Measurements from ENCODE around the gene SPATA19.

SPATA19 gene

GRCh38 chr11:133825666-133826065, 19.6 kb downstream of the SPATA19 start:
- Histone ChIP-seq H2AFZ (ENCODE audit: low read length) (no peak overlapping the region), H3K36me3 (ENCODE audit: insufficient read depth, low read length) (no peaks in the 10 kb centered on the region), H3K4me2 (ENCODE audit: low read length) (no peak overlapping the region), H3K79me2 (ENCODE audit: insufficient read depth, low read length) (no peaks in the 10 kb centered on the region), H3K27me3 (ENCODE audit: insufficient read depth, low read length) (no peaks in the 10 kb centered on the region), H3F3A (ENCODE audit: insufficient read depth, low read length) (no peaks in the 10 kb centered on the region), H4K20me1 (ENCODE audit: insufficient read depth, low read length) (no peaks in the 10 kb centered on the region), H3K9me2 (ENCODE audit: low read depth, low read length) (no peaks in the 10 kb centered on the region), H3K27ac (ENCODE audit: low read depth, low read length, poor library complexity, severe bottlenecking) (no peak overlapping the region), H3K9me3 (ENCODE audit: low read length) (no peaks in the 10 kb centered on the region), H3K4me3 (ENCODE audit: low read depth, low read length, poor library complexity, severe bottlenecking) (no peak overlapping the region), H3K4me1 (ENCODE audit: insufficient read depth, low read length, severe bottlenecking) (no peaks in the 10 kb centered on the region), H3K9ac (ENCODE audit: low read length) (no peak overlapping the region)
- TF ChIP-seq EZH2 (IDR thresholded peaks at IDR 0.05; ENCODE audit: borderline replicate concordance, low read length) (no peak), CTCF (IDR thresholded peaks at IDR 0.05; ENCODE audit: low read length) (no peak)

GRCh38 chr11:133825156-133825555, 20.2 kb downstream of the SPATA19 start:
- Histone ChIP-seq H3K27ac (ENCODE audit: low read depth, low read length, poor library complexity, severe bottlenecking) (no peak overlapping the region), H3K36me3 (ENCODE audit: insufficient read depth, low read length) (no peaks in the 10 kb centered on the region), H3K4me3 (ENCODE audit: low read depth, low read length, poor library complexity, severe bottlenecking) (no peak overlapping the region), H3F3A (ENCODE audit: insufficient read depth, low read length) (no peaks in the 10 kb centered on the region), H4K20me1 (ENCODE audit: insufficient read depth, low read length) (no peaks in the 10 kb centered on the region), H3K9ac (ENCODE audit: low read length) (no peak overlapping the region), H3K27me3 (ENCODE audit: insufficient read depth, low read length) (no peaks in the 10 kb centered on the region), H3K79me2 (ENCODE audit: insufficient read depth, low read length) (no peaks in the 10 kb centered on the region), H3K4me2 (ENCODE audit: low read length) (no peak overlapping the region), H3K4me1 (ENCODE audit: insufficient read depth, low read length, severe bottlenecking) (no peaks in the 10 kb centered on the region), H2AFZ (ENCODE audit: low read length) (no peak overlapping the region), H3K9me3 (ENCODE audit: low read length) (no peaks in the 10 kb centered on the region), H3K9me2 (ENCODE audit: low read depth, low read length) (no peaks in the 10 kb centered on the region)
- TF ChIP-seq CTCF (IDR thresholded peaks at IDR 0.05; ENCODE audit: low read length) (no peak), EZH2 (IDR thresholded peaks at IDR 0.05; ENCODE audit: borderline replicate concordance, low read length) (no peak)

GRCh38 chr11:133824593-133824992, 20.7 kb downstream of the SPATA19 start:
- Histone ChIP-seq H3K4me2 (ENCODE audit: low read length) (no peak overlapping the region), H2AFZ (ENCODE audit: low read length) (no peak overlapping the region), H3K27ac (ENCODE audit: low read depth, low read length, poor library complexity, severe bottlenecking) (no peak overlapping the region), H3K9me2 (ENCODE audit: low read depth, low read length) (no peaks in the 10 kb centered on the region), H3K79me2 (ENCODE audit: insufficient read depth, low read length) (no peaks in the 10 kb centered on the region), H4K20me1 (ENCODE audit: insufficient read depth, low read length) (no peaks in the 10 kb centered on the region), H3K27me3 (ENCODE audit: insufficient read depth, low read length) (no peaks in the 10 kb centered on the region), H3K36me3 (ENCODE audit: insufficient read depth, low read length) (no peaks in the 10 kb centered on the region), H3F3A (ENCODE audit: insufficient read depth, low read length) (no peaks in the 10 kb centered on the region), H3K4me3 (ENCODE audit: low read depth, low read length, poor library complexity, severe bottlenecking) (no peak overlapping the region), H3K9ac (ENCODE audit: low read length) (no peak overlapping the region), H3K4me1 (ENCODE audit: insufficient read depth, low read length, severe bottlenecking) (no peaks in the 10 kb centered on the region), H3K9me3 (ENCODE audit: low read length) (no peaks in the 10 kb centered on the region)
- no peak for TF ChIP-seq EZH2 (IDR thresholded peaks at IDR 0.05; ENCODE audit: borderline replicate concordance, low read length)

GRCh38 chr11:133823614-133824013, 21.7 kb downstream of the SPATA19 start:
- Histone ChIP-seq H3K9me3 (ENCODE audit: low read length) (no peaks in the 10 kb centered on the region), H3K27me3 (ENCODE audit: insufficient read depth, low read length) (no peaks in the 10 kb centered on the region), H3F3A (ENCODE audit: insufficient read depth, low read length) (no peaks in the 10 kb centered on the region), H3K27ac (ENCODE audit: low read depth, low read length, poor library complexity, severe bottlenecking) (no peak overlapping the region), H3K4me1 (ENCODE audit: insufficient read depth, low read length, severe bottlenecking) (no peaks in the 10 kb centered on the region), H3K9ac (ENCODE audit: low read length) (no peak overlapping the region), H4K20me1 (ENCODE audit: insufficient read depth, low read length) (no peaks in the 10 kb centered on the region), H3K4me3 (ENCODE audit: low read depth, low read length, poor library complexity, severe bottlenecking) (no peak overlapping the region), H3K9me2 (ENCODE audit: low read depth, low read length) (no peaks in the 10 kb centered on the region), H3K4me2 (ENCODE audit: low read length) (no peak overlapping the region), H3K79me2 (ENCODE audit: insufficient read depth, low read length) (no peaks in the 10 kb centered on the region), H2AFZ (ENCODE audit: low read length) (no peak overlapping the region), H3K36me3 (ENCODE audit: insufficient read depth, low read length) (no peaks in the 10 kb centered on the region)
- no peak for TF ChIP-seq EZH2 (IDR thresholded peaks at IDR 0.05; ENCODE audit: borderline replicate concordance, low read length)
- no peak for TF ChIP-seq CTCF (IDR thresholded peaks at IDR 0.05; ENCODE audit: low read length)
